Measurements from ENCODE around the gene SPATA46. TPM values are rescaled to one million over a fixed set of nuclear protein-coding genes. Genes with fewer than 3 reads are reported as not detected.

Gene SPATA46
- polyA plus RNA-seq, 1 experiment = not detected

DNA sequence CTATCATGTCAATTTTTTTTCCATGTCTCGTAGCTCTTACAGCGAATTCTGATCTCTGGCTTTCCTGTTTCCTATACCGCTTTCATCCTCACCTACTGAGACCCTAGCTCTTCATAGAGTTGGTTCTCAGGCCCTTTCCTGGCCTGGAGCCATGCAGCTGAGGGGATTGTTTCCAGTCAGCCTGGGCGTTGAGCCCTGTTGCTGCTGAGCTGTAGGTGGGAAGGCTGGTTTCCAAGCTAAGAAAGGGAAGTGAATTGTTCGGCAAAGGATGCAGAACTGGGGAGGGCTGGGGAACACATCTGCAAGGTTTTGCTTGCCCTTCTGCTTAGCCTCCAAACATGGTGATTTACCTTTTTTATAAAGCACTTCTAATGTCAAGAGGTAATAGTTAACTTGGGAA, 41.5 kb downstream of the SPATA46 start:
- peaks cover 5% of the 10 kb centered on the region; the same call in 1 of the 2 replicates for H3K27me3 ChIP-seq (ENCODE audit: control insufficient read depth, insufficient read depth, low read length)
- CTCF ChIA-PET = no interaction called here
- no peak for DNase-seq (ENCODE audit: low read depth)

DNA sequence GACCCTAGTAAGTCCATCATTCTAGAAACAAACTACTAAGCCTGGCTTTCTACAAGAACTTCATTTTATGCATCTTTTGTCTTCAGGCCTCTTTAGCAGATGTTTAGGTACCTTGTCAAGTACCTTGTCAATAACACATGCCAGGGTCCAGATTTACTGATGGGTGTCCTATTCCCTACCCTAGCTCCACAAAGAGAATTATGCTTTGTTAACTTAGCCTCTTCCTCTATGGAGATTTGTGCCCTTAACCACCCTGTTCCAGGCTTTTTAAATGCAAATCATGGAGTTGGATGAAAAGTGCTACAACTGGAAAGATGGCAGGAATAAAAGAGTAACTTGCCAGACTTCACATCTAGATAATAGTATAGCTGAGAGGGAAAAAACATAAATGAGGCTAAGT, 42.7 kb downstream of the SPATA46 start:
- ChIA-PET POLR2A (no interaction called here), CTCF (no interaction called here)
- Histone ChIP-seq H3K4me3 (ENCODE audit: low read depth, low read length) (no peak overlapping the region), H3K27me3 (ENCODE audit: control insufficient read depth, insufficient read depth, low read length) (peaks cover 5% of the 10 kb centered on the region; the same call in 1 of the 2 replicates), H3K36me3 (ENCODE audit: control insufficient read depth, insufficient read depth, low read length) (no peaks in the 10 kb centered on the region)
- TF ChIP-seq, protein P1, sequence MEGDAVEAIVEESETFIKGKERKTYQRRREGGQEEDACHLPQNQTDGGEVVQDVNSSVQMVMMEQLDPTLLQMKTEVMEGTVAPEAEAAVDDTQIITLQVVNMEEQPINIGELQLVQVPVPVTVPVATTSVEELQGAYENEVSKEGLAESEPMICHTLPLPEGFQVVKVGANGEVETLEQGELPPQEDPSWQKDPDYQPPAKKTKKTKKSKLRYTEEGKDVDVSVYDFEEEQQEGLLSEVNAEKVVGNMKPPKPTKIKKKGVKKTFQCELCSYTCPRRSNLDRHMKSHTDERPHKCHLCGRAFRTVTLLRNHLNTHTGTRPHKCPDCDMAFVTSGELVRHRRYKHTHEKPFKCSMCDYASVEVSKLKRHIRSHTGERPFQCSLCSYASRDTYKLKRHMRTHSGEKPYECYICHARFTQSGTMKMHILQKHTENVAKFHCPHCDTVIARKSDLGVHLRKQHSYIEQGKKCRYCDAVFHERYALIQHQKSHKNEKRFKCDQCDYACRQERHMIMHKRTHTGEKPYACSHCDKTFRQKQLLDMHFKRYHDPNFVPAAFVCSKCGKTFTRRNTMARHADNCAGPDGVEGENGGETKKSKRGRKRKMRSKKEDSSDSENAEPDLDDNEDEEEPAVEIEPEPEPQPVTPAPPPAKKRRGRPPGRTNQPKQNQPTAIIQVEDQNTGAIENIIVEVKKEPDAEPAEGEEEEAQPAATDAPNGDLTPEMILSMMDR (IDR thresholded peaks at IDR 0.05; ENCODE audit: insufficient read depth, low read depth, low read length) = no peak
- DNase-seq (ENCODE audit: low read depth) = no peak

More for the DNA sequence above, 41.5 kb downstream of the SPATA46 start:
- TF ChIP-seq, protein P1 (IDR thresholded peaks at IDR 0.05; ENCODE audit: insufficient read depth, low read depth, low read length) = no peak
- Histone ChIP-seq H3K4me3 (ENCODE audit: low read depth, low read length) (no peak overlapping the region), H3K36me3 (ENCODE audit: control insufficient read depth, insufficient read depth, low read length) (no peaks in the 10 kb centered on the region)
- POLR2A ChIA-PET = no interaction called here

DNA sequence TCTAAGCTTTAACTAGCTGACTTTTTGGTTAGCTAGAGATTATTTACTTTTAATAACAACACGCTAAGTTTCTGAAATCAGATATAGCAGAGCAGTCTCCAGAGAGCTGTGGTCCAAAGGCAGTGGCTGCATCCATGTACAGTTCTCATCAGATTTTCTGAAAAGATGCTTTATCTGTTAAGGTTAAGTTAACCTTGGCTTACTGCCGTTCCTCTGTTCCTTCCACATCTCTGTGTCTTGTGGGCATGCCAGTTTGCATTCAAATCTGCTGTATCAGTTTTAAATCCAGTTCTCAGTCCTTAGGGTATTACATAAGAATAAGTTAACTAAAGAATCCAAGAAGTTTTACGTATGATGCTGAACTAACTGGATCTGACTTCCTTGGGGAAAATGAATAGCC, 46.8 kb downstream of the SPATA46 start:
- H3K36me3 ChIP-seq (ENCODE audit: control insufficient read depth, insufficient read depth, low read length) = no peaks in the 10 kb centered on the region
- TF ChIP-seq, protein P1 (IDR thresholded peaks at IDR 0.05; ENCODE audit: insufficient read depth, low read depth, low read length) = no peak
- no peak overlapping the region for H3K4me3 ChIP-seq (ENCODE audit: low read depth, low read length)
- POLR2A ChIA-PET = no interaction called here
- DNase-seq (ENCODE audit: low read depth) = no peak
- peaks cover 6% of the 10 kb centered on the region for H3K27me3 ChIP-seq (ENCODE audit: control insufficient read depth, insufficient read depth, low read length)
- CTCF ChIA-PET = interaction anchor here (0.9 to 1.0 kb wide), 2 partner anchors 11 to 18 kb away, joined by 3 to 4 read pairs; no protein-coding TSS in a partner anchor

DNA sequence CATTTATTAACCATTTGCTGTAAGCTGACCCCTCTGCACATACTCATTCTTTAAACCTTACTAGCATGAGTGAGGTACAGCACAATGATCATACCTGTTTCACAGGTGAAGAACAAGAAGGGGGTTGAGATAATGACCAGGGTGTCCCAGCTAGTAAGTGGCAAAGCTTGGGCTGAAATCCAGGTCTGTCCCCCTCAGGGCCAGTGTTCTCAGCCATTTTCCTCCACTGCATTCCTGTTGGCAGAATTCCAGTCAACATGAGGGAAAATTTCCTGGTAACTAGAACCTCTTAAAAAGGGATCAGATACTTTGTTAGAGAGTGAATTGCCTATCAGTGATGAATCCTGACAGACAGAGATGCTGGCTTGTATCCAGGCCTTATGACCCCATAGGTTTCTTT, 48.1 kb downstream of the SPATA46 start:
- H3K27me3 ChIP-seq (ENCODE audit: control insufficient read depth, insufficient read depth, low read length) = peaks cover 5% of the 10 kb centered on the region
- POLR2A ChIA-PET = no interaction called here
- no peaks in the 10 kb centered on the region for H3K36me3 ChIP-seq (ENCODE audit: control insufficient read depth, insufficient read depth, low read length)
- CTCF ChIA-PET = interaction anchor here (0.7 to 1.6 kb wide), 2 partner anchors 15 to 73 kb away, joined by 3 to 4 read pairs; no protein-coding TSS in a partner anchor
- H3K4me3 ChIP-seq (ENCODE audit: low read depth, low read length) = no peak overlapping the region
- TF ChIP-seq, protein P1 (IDR thresholded peaks at IDR 0.05; ENCODE audit: insufficient read depth, low read depth, low read length) = no peak
- DNase-seq (ENCODE audit: low read depth) = no peak

DNA sequence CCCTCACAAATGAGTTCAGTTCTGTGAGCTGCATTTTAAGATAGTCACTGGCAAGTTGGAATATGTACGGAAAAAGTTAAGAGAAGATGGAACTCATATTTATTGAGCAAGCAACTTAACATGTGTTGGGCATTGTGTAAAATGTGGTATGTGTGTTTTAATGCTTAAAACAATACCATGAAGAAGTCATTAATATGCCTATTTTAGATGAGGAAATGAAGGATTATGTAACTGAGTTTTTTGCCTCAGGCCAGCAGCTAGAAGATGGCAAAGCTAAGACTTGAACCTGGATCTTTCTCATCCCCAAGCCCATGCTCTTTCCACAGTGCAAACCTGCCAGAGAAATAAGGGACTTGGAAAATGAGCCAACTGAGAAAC, 48.9 kb downstream of the SPATA46 start:
- H3K4me3 ChIP-seq (ENCODE audit: low read depth, low read length) = no peak overlapping the region
- DNase-seq (ENCODE audit: low read depth) = no peak
- POLR2A ChIA-PET = no interaction called here
- no peaks in the 10 kb centered on the region for H3K36me3 ChIP-seq (ENCODE audit: control insufficient read depth, insufficient read depth, low read length)
- TF ChIP-seq, protein P1 (IDR thresholded peaks at IDR 0.05; ENCODE audit: insufficient read depth, low read depth, low read length) = no peak
- CTCF ChIA-PET = interaction anchor here (0.9 to 1.6 kb wide), 3 partner anchors 12 to 271 kb away, joined by 3 to 4 read pairs (median 3); no protein-coding TSS in a partner anchor
- peaks cover 5% of the 10 kb centered on the region for H3K27me3 ChIP-seq (ENCODE audit: control insufficient read depth, insufficient read depth, low read length)
